Rectal smooth muscle tissue (tissue), 1 donor: ENCODE data around the gene GNPDA1.
A peak's percentile ranks its signal among the peaks of the same experiment; 100 is the strongest.

Experiments
- H3K27ac ChIP-seq: one replicate; pipeline ENCODE4 v1.7.0; 2013; ENCODE audit warnings: low read depth, low read length, inconsistent platforms
- H3K27me3 ChIP-seq: one replicate; pipeline ENCODE4 v1.7.0; 2013; ENCODE audit warnings: low read length; ENCODE audit not compliant: control insufficient read depth, insufficient read depth
- H3K36me3 ChIP-seq: one replicate; pipeline ENCODE4 v1.7.0; 2013; ENCODE audit warnings: low read length; ENCODE audit not compliant: control insufficient read depth, insufficient read depth
- H3K4me1 ChIP-seq: one replicate; pipeline ENCODE4 v1.7.0; 2013; ENCODE audit warnings: low read length; ENCODE audit not compliant: control insufficient read depth, insufficient read depth
- H3K4me3 ChIP-seq: one replicate; pipeline ENCODE4 v1.7.0; 2013; ENCODE audit warnings: low read length
- H3K9ac ChIP-seq: one replicate; pipeline ENCODE4 v1.7.0; 2013; ENCODE audit warnings: low read length

The GNPDA1 gene

GRCh38 chr5:141969783-141970771, 42.8 kb downstream of the GNPDA1 start:
- H3K9ac ChIP-seq: peak overlapping the region; percentile 95
- peaks cover 11% of the 10 kb centered on the region for H3K4me1 ChIP-seq
- no peaks in the 10 kb centered on the region for H3K27me3 ChIP-seq
- H3K36me3 ChIP-seq: peaks cover 3% of the 10 kb centered on the region
- peak overlapping the region; percentile 84 for H3K4me3 ChIP-seq
- peak overlapping the region; percentile 96 for H3K27ac ChIP-seq

- Histone ChIP-seq H3K27ac (peak within 1 kb of the TSS; percentile 96), H3K27me3 (no peaks in the 10 kb centered on the region), H3K4me1 (peaks cover 11% of the 10 kb centered on the region)
These were observed 43.8 kb downstream of the GNPDA1 start, which contains the start of gene RNF14 for GRCh38 chr5:141968914-141969608. TSS of gene RNF14 (plus strand) at chr5:141969105. CDS start at chr5:141973589, 4,484 bp downstream.

GRCh38 chr5:141966963-141967333, 45.9 kb downstream of the GNPDA1 start:
- Histone ChIP-seq H3K36me3 (no peaks in the 10 kb centered on the region), H3K4me1 (peaks cover 11% of the 10 kb centered on the region), H3K4me3 (no peak overlapping the region), H3K9ac (no peak overlapping the region), H3K27me3 (no peaks in the 10 kb centered on the region), H3K27ac (no peak overlapping the region)

More at GRCh38 chr5:141968914-141969608, 43.8 kb downstream of the GNPDA1 start, which contains the start of gene RNF14:
- H3K36me3 ChIP-seq: no peaks in the 10 kb centered on the region
- H3K9ac ChIP-seq: peak within 1 kb of the TSS; percentile 95
- peak within 1 kb of the TSS; percentile 84 for H3K4me3 ChIP-seq

GRCh38 chr5:141966275-141966962, 46.4 kb downstream of the GNPDA1 start:
- Histone ChIP-seq H3K4me3 (no peak overlapping the region), H3K9ac (no peak overlapping the region), H3K4me1 (peaks cover 11% of the 10 kb centered on the region), H3K27me3 (no peaks in the 10 kb centered on the region), H3K27ac (no peak overlapping the region), H3K36me3 (no peaks in the 10 kb centered on the region)

GRCh38 chr5:141965071-141965470, 47.8 kb downstream of the GNPDA1 start:
- Histone ChIP-seq H3K36me3 (no peaks in the 10 kb centered on the region), H3K27me3 (no peaks in the 10 kb centered on the region), H3K4me3 (no peak overlapping the region), H3K27ac (no peak overlapping the region), H3K4me1 (peaks cover 9% of the 10 kb centered on the region), H3K9ac (no peak overlapping the region)

GRCh38 chr5:141963701-141964100, 49.1 kb downstream of the GNPDA1 start:
- Histone ChIP-seq H3K4me3 (no peak overlapping the region), H3K27me3 (no peaks in the 10 kb centered on the region), H3K36me3 (no peaks in the 10 kb centered on the region), H3K4me1 (peaks cover 5% of the 10 kb centered on the region), H3K27ac (no peak overlapping the region), H3K9ac (no peak overlapping the region)

GRCh38 chr5:141961466-141961865, 51.4 kb downstream of the GNPDA1 start:
- no peak overlapping the region for H3K4me3 ChIP-seq
- H3K27ac ChIP-seq: no peak overlapping the region
- H3K27me3 ChIP-seq: no peaks in the 10 kb centered on the region
- no peak overlapping the region for H3K9ac ChIP-seq
- peaks cover 5% of the 10 kb centered on the region for H3K4me1 ChIP-seq
- H3K36me3 ChIP-seq: no peaks in the 10 kb centered on the region

- Histone ChIP-seq H3K27ac (no peak overlapping the region), H3K36me3 (no peaks in the 10 kb centered on the region), H3K4me1 (peaks cover 5% of the 10 kb centered on the region), H3K9ac (no peak overlapping the region), H3K4me3 (no peak overlapping the region), H3K27me3 (no peaks in the 10 kb centered on the region)
These were observed 52.1 kb downstream of the GNPDA1 start for GRCh38 chr5:141960449-141961323.

- no peaks in the 10 kb centered on the region for H3K36me3 ChIP-seq
- H3K27me3 ChIP-seq: no peaks in the 10 kb centered on the region
- H3K4me1 ChIP-seq: peaks cover 5% of the 10 kb centered on the region
- no peak overlapping the region for H3K9ac ChIP-seq
- no peak overlapping the region for H3K27ac ChIP-seq
- H3K4me3 ChIP-seq: no peak overlapping the region
These were observed 52.8 kb downstream of the GNPDA1 start for GRCh38 chr5:141960018-141960417.

- no peak overlapping the region for H3K9ac ChIP-seq
- peaks cover 5% of the 10 kb centered on the region for H3K4me1 ChIP-seq
- no peaks in the 10 kb centered on the region for H3K36me3 ChIP-seq
- no peak overlapping the region for H3K27ac ChIP-seq
- no peak overlapping the region for H3K4me3 ChIP-seq
- H3K27me3 ChIP-seq: no peaks in the 10 kb centered on the region
These were observed 54.2 kb downstream of the GNPDA1 start for GRCh38 chr5:141958546-141959172.

GRCh38 chr5:141958113-141958512, 54.7 kb downstream of the GNPDA1 start, which contains the start of gene PCDH12:
TSS of gene PCDH12 (minus strand) at chr5:141958202. CDS start at chr5:141957851, 351 bp downstream.
- peaks cover 5% of the 10 kb centered on the region for H3K4me1 ChIP-seq
- H3K4me3 ChIP-seq: peak within 1 kb of the TSS; percentile 0
- no peak within 1 kb of the TSS for H3K27ac ChIP-seq
- no peaks in the 10 kb centered on the region for H3K27me3 ChIP-seq
- no peak within 1 kb of the TSS for H3K9ac ChIP-seq
- no peaks in the 10 kb centered on the region for H3K36me3 ChIP-seq
